GM12872 (cell line): ENCODE data around the gene SMIM44.

Source experiments
- TF ChIP-seq, protein P1 (sequence below): IDR thresholded peaks from 3 replicates; pipeline ENCODE4 v1.5.1; 2011; ENCODE audit warnings: low read depth, mild to moderate bottlenecking, low read length, moderate library complexity; ENCODE audit not compliant: insufficient read depth

SMIM44 gene

DNA sequence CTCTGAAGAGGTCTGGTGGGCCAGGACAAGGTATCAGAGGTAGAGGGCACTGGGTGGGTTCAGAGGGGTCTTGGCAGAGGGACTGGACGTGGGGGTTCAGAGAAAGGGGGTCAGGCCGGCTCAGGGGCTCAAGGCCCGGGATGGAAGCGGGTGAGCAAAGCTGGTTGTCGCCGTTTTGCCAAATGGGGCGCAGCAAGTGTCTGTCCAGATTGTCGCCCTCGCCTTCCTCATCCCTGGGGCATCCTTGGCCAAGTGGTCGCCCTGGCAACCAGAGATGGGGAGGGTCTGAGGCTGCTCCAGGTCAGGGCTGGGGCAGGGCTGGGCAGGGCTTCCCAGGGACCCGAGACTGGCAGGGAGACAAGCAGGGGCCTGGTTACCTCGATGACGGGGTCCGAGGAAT is 10.4 kb upstream of the SMIM44 start:
- TF ChIP-seq, protein P1, sequence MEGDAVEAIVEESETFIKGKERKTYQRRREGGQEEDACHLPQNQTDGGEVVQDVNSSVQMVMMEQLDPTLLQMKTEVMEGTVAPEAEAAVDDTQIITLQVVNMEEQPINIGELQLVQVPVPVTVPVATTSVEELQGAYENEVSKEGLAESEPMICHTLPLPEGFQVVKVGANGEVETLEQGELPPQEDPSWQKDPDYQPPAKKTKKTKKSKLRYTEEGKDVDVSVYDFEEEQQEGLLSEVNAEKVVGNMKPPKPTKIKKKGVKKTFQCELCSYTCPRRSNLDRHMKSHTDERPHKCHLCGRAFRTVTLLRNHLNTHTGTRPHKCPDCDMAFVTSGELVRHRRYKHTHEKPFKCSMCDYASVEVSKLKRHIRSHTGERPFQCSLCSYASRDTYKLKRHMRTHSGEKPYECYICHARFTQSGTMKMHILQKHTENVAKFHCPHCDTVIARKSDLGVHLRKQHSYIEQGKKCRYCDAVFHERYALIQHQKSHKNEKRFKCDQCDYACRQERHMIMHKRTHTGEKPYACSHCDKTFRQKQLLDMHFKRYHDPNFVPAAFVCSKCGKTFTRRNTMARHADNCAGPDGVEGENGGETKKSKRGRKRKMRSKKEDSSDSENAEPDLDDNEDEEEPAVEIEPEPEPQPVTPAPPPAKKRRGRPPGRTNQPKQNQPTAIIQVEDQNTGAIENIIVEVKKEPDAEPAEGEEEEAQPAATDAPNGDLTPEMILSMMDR = no peak

DNA sequence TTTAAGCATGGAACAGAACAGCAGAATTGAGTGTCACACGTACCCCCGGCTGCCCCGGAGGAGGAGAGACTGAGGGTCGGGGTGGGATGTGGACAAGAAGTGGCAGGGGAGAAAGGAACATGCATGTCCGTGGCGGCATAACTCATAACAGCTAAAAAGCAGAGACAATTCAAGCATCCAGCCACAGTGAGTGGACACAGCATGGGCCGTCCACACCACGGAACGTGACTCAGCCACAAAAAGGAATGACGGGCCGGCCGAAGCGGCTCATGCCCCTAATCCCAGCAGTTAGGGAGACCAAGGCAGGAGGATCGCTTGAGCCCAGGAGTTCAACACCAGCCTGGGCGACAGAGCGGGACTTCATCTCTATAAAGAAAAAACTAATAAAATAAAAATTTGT is 9.7 kb upstream of the SMIM44 start:
- TF ChIP-seq, protein P1 = no peak

DNA sequence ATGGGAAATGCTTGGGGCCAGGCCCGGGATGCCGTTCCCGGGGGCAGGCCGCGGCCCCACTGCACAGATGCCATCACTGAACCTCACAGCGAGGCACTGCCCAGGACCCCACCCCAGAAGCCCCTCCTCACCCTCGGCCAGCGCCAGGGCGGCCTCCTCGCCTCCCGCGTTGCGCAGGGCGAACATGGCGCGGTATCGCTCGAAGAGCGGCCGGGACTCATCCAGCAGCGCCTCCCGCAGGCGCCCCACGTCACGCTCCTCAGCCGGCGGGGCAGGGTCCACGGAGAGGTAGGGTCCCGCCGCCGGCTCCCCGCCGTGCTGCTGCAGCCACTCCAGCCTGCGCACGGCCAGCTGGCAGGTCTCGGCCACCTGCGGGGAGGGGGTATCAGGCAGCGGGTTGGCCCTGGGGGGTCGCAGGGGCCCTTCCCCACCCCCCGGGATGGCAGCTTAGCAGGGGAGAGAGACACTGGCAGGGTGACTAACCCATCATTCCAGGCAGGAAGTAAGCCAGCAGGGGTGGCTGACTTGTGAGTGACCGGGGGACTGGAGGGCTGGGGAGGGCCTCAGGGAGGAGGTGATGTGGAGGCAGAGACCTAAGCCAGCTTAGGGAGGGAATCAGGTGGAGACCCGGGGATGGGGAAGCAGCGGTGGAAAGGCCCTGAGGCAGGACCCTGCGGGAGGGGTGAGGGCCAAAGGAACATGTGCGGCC is 9.0 kb upstream of the SMIM44 start:
- TF ChIP-seq, protein P1 = no peak

DNA sequence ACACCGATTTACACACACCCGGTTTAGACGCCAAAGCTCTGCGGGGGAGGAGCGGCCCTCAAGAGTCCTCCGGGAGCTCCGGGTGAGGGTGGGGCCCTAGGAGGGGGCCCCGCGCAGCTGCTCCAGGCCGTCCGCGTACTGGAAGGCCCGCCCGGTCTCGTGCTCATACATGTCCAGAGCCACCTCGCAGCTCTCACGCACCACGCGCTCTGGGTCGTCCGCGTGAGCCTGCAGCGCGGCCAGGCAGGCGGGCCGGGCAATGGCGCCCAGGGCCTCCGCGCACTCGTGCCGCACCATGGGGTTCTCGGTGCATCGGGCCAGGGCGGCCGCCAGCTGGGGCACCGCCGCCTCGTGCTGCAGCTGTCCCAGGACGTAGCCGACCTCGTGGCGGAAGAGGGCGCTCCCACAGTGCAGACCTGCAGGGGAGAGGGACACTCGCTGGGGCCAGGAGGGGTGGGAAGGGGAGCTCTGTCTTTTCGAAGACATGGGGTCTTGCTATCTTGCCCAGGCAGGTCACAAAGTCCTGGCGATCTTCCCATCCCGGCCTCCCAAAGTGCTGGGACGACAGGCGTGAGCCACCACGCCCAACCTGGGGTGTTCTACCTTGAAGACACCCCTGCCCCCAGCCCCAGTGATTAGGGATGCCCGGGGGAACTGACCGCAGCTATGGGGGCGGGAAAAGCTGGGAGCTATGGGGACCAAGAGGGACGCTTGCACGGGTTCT is 8.3 kb upstream of the SMIM44 start:
- TF ChIP-seq, protein P1 = no peak

DNA sequence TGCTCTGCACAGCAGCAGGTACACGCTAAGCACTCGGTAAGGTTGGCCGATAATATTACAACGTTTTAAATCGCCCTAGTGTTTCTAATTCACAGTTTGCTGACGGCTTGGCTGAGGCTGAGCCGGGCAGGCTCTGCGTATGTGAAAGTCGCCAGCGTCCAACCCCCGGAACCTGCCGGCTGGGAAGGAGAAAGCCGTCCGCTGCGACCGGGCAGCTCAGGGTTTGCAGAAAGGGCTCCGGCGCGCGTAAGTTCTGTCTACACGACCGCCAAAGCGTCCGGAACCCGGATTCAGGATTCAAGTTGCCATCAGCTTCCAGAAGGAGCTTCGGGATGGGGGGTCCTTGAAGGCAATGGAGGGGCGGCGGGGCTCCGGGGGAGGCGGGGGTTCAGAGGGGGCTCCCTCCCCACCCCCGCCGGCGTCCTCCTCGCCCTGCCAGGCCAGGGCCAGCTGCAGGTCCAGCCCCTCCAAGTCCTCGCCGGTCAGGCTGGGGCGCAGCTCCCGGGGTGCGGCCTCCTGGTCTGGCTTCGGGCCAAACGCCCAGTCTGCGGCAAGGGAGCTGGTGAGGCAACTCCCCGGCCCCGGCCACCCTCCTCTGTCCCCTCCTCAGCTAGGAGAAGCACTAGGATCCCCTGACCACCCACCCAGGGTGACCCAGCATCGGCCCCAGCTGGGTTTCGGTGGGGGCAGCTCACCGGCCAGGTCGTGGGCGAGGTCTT is 575 bp downstream of the SMIM44 start:
- TF ChIP-seq, protein P1 = no peak

GRCh38 chr19:3481241-3482090 is 1.8 kb downstream of the SMIM44 start:
- TF ChIP-seq, protein P1 = no peak
